Kidney (tissue), 14 donors: Measurements from ENCODE around the gene TMEM203. TPM values are rescaled to one million over a fixed set of nuclear protein-coding genes. Genes with fewer than 3 reads are reported as not detected.

Experiments
- DNase-seq, 5 donors: peaks; one replicate each; pipeline ENCODE4 v3.0.0-alpha.2; 2013 to 2020
- FAIRE-seq: peaks from 2 replicates; lab custom pipeline; 2012; peaks lifted over from hg19 to GRCh38; lab: Jason Lieb, UNC
- H3K27ac ChIP-seq, 2 donors: one replicate each; pipeline ENCODE4 v1.7.0; 2013; ENCODE audit warnings: low read depth in 2 of 2, low read length in 2 of 2, inconsistent platforms in 1 of 2
- H3K27me3 ChIP-seq: one replicate; pipeline ENCODE4 v1.7.1; 2013; ENCODE audit warnings: low read length, inconsistent platforms; ENCODE audit not compliant: control insufficient read depth, insufficient read depth
- H3K36me3 ChIP-seq, 3 donors: one replicate each; pipeline versions ENCODE4 v1.7.0 to v1.7.1; 2013; ENCODE audit warnings: low read length in 3 of 3, control low read depth in 1 of 3, inconsistent platforms in 1 of 3; ENCODE audit not compliant: insufficient read depth in 3 of 3, control insufficient read depth in 2 of 3
- H3K4me1 ChIP-seq, 3 donors: one replicate each; pipeline versions ENCODE4 v1.7.0 to v1.7.1; 2013; ENCODE audit warnings: low read length in 3 of 3, inconsistent platforms in 1 of 3, low read depth in 1 of 3; ENCODE audit not compliant: control insufficient read depth in 2 of 3, insufficient read depth in 2 of 3
- H3K4me3 ChIP-seq, 3 donors: one replicate each; pipeline versions ENCODE4 v1.7.0 to v1.8.1; 2013; ENCODE audit warnings: low read length in 3 of 3, control low read depth in 1 of 3, inconsistent platforms in 1 of 3
- H3K9ac ChIP-seq, 3 donors: one replicate each; pipeline versions ENCODE4 v1.7.0 to v1.7.1; 2013; ENCODE audit warnings: low read length in 3 of 3, control low read depth in 1 of 3, inconsistent platforms in 1 of 3
- H3K9me3 ChIP-seq, 3 donors: one replicate each; pipeline versions ENCODE4 v1.7.0 to v1.7.1; 2013; ENCODE audit warnings: low read length in 3 of 3, control low read depth in 1 of 3, inconsistent platforms in 1 of 3; ENCODE audit not compliant: control insufficient read depth in 2 of 3, insufficient read depth in 1 of 3
- intact Hi-C: fragments of 100-400 bp; cut with DNase I; formaldehyde crosslinking; loops from one replicate; pipeline ENCODE4 v1.11.1; 2022
- polyA plus RNA-seq: library from polyadenylated mRNA; stranded (reverse); fragments of 350-450 nt; fragmentation: Illumina TruSeq; extraction: RNeasy Lipid Tissue Mini Kit (QIAGEN cat#74804); gene quantifications from one replicate; pipeline ENCODE4 v1.2.3, GENCODE V29; 2014; ENCODE audit warnings: low read depth, low replicate concordance; ENCODE audit not compliant: insufficient read depth
- total RNA-seq: library from RNA; stranded (reverse); fragmentation: NEBNext Ultra II Directional; extraction: Animal tissue kit (Norgen Biotek cat#: 25700); gene quantifications from one replicate; pipeline ENCODE4 v1.2.1, GENCODE V29; 2021
- TF ChIP-seq, protein P1 (sequence below): IDR thresholded peaks from 3 replicates; pipeline ENCODE4 v1.5.1; 2012; ENCODE audit warnings: mild to moderate bottlenecking, moderate library complexity, borderline replicate concordance; ENCODE audit not compliant: insufficient read depth; ENCODE audit errors: extremely low read depth
- donor health status: control.
- donor health status: control.
- donor health status: control.
- donor health status: control.
- donor health status: control.
- donor health status: DM: yes; HTN: yes; CAD: no.
- donor health status: Normal renal cell carcinoma (clear cell type).

Gene TMEM203
- total and polyA plus RNA-seq, 2 donors from 2014 or later = 36.3 to 53.5 TPM

DNA sequence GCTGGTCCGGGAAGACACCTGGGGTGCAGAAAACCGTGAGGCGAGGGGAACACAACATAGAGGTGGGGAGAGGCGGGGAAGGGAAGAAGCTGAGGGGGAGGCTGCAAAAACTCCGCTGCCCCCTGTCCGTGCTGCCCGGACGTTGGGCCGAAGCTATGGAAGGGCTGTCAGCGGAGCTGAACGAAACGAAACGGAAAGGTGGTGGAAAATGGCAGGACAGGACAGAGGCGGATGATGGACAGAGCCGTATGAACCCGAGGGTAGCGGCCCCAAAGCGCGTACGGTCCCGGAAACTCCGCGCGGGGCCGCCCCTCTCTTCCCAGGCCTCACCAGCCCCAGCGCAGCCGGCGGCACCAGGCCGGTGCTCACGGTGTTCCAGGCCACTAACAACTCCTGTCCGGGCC, 17.4 kb downstream of the TMEM203 start:
- peak overlapping the region; percentile 7 to 95 (median 48) for H3K9ac ChIP-seq
- no peak for FAIRE-seq
- peak overlapping the region; percentile 51 to 85 for H3K27ac ChIP-seq
- peaks cover 0 to 21% (median 17%) of the 10 kb centered on the region in 3 donors for H3K36me3 ChIP-seq
- H3K4me1 ChIP-seq = peaks cover 4 to 43% (median 30%) of the 10 kb centered on the region in 3 donors
- no peaks in the 10 kb centered on the region for H3K9me3 ChIP-seq
- TF ChIP-seq, protein P1, sequence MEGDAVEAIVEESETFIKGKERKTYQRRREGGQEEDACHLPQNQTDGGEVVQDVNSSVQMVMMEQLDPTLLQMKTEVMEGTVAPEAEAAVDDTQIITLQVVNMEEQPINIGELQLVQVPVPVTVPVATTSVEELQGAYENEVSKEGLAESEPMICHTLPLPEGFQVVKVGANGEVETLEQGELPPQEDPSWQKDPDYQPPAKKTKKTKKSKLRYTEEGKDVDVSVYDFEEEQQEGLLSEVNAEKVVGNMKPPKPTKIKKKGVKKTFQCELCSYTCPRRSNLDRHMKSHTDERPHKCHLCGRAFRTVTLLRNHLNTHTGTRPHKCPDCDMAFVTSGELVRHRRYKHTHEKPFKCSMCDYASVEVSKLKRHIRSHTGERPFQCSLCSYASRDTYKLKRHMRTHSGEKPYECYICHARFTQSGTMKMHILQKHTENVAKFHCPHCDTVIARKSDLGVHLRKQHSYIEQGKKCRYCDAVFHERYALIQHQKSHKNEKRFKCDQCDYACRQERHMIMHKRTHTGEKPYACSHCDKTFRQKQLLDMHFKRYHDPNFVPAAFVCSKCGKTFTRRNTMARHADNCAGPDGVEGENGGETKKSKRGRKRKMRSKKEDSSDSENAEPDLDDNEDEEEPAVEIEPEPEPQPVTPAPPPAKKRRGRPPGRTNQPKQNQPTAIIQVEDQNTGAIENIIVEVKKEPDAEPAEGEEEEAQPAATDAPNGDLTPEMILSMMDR = no peak
- intact Hi-C loops = no loop called here
- H3K27me3 ChIP-seq = no peaks in the 10 kb centered on the region
- peak overlapping the region; percentile 70 to 94 (median 71) for H3K4me3 ChIP-seq
- no peak for DNase-seq

DNA sequence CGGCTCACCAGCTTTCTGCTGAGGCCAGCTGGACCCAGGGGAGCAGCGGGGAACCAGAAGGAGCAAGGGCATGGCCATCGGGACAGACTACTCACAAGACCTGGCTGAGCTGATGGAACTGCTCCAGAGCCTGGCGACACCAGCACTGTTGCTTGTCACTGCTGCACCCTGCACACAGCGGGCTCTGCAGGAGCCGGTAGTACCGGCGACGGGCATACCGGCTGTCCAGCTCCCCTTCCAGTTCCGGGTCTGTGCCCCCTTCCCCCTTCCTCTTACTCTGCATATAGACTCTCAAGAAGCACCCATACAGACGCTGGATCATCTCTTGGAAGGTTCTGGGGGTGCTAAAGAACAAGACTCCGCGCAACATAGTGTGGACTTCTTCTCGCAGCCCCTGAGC, 18.1 kb downstream of the TMEM203 start:
- peak overlapping the region; percentile 70 to 94 (median 71) for H3K4me3 ChIP-seq
- H3K27ac ChIP-seq = no peak overlapping the region
- intact Hi-C loops = no loop called here
- no peak for FAIRE-seq
- TF ChIP-seq, protein P1 = no peak
- no peak for DNase-seq
- peaks cover 0 to 26% (median 22%) of the 10 kb centered on the region in 3 donors for H3K36me3 ChIP-seq
- H3K9ac ChIP-seq = peak overlapping the region in 1 of 3 donors; percentile 95
- no peaks in the 10 kb centered on the region for H3K9me3 ChIP-seq
- H3K4me1 ChIP-seq = peaks cover 4 to 43% (median 30%) of the 10 kb centered on the region in 3 donors
- H3K27me3 ChIP-seq = no peaks in the 10 kb centered on the region

DNA sequence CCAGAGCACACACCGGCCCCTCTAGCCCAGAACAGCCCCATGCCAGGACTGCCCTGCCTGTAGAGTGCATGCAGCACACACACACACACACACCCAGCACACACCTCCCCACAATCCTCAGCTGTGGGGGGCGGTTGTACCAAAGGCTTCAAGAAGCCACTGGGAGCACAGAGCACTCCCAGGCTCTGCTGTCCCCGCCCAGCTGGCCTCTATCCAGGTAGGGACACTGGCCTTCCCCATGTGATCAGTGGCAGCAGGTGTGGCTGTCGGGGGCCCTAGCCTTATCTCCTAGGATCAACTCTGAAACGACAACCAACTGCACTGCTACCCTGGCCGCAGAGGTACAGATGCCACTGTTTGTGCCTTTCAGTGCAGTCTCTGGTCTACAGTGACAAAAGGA, 19.1 kb downstream of the TMEM203 start:
- no peak for DNase-seq
- no peak overlapping the region for H3K4me3 ChIP-seq

More for the DNA sequence above, 19.1 kb downstream of the TMEM203 start:
- peaks cover 0 to 26% (median 20%) of the 10 kb centered on the region in 3 donors for H3K36me3 ChIP-seq
- no peak overlapping the region for H3K27ac ChIP-seq
- TF ChIP-seq, protein P1 = no peak
- intact Hi-C loops = no loop called here
- FAIRE-seq = no peak
- H3K27me3 ChIP-seq = no peaks in the 10 kb centered on the region
- H3K9ac ChIP-seq = no peak overlapping the region
- H3K4me1 ChIP-seq = peaks cover 4 to 39% (median 30%) of the 10 kb centered on the region in 3 donors
- H3K9me3 ChIP-seq = no peaks in the 10 kb centered on the region
